ENCODE results near the gene MRAP2. TPM values are rescaled to one million over a fixed set of nuclear protein-coding genes. Genes with fewer than 3 reads are reported as not detected.
"Not testable (repeated sequence)": the region's sequence is repeated elsewhere in the genome, so short reads cannot be mapped to it uniquely, and the experiment has no call there.

The MRAP2 gene
- total and polyA plus RNA-seq, 2 of the 13 experiments (the other 11 are each of a cell fraction or from before 2014, with no cell fraction given): 0.33 to 3.5 TPM

- no peak for DNase-seq (ENCODE audit: low spot score)
- Histone ChIP-seq H2AFZ (ENCODE audit: low read length) (no peak overlapping the region), H3K4me2 (ENCODE audit: low read depth, low read length) (no peak overlapping the region; the same call in 1 of the 2 replicates), H3K27ac (ENCODE audit: extremely low read length, insufficient read depth, low read length) (no peak overlapping the region), H4K20me1 (ENCODE audit: insufficient read depth, low read length) (no peaks in the 10 kb centered on the region), H3K79me2 (ENCODE audit: insufficient read depth, low read length) (no peaks in the 10 kb centered on the region), H3K4me1 (ENCODE audit: insufficient read depth, low read length) (peaks cover 24% of the 10 kb centered on the region), H3K9ac (ENCODE audit: insufficient read depth, low read depth, low read length) (no peak overlapping the region), H3K36me3 (replicated peaks in 1 of 2; ENCODE audit: control insufficient read depth in 1 of 2, insufficient read depth in 2 of 2, low read length in 2 of 2) (no peaks in the 10 kb centered on the region), H3K9me3 (ENCODE audit: low read length) (no peaks in the 10 kb centered on the region), H3K27me3 (ENCODE audit: control insufficient read depth in 1 of 2, insufficient read depth in 2 of 2, low read length in 2 of 2) (no peaks in the 10 kb centered on the region), H3K4me3 (replicated peaks in 1 of 3; ENCODE audit: insufficient read depth in 1 of 3, low read depth in 2 of 3, low read length in 3 of 3) (no peak overlapping the region)
- WGBS (ENCODE audit: low lambda C conversion rate): 31% methylated on average over 11 of the region's 11 CpGs
- no peak for FAIRE-seq
- TF ChIP-seq ZNF674 (CRISPR knock-in tag; IDR thresholded peaks at IDR 0.05; ENCODE audit: low read depth): no peak
- TF ChIP-seq STAG1 (CRISPR knock-in tag; IDR thresholded peaks at IDR 0.05): no peak
- no peak for TF ChIP-seq TEAD3 (CRISPR knock-in tag; optimal IDR thresholded peaks at IDR 0.05; ENCODE audit: borderline replicate concordance)
- TF ChIP-seq AFF4 (CRISPR knock-in tag; IDR thresholded peaks at IDR 0.05): no peak
- no peak for TF ChIP-seq FOXP1 (IDR thresholded peaks at IDR 0.05)
- TF ChIP-seq FOXP1 (CRISPR knock-in tag; IDR thresholded peaks at IDR 0.05): no peak
- TF ChIP-seq ZNF615 (CRISPR knock-in tag; IDR thresholded peaks at IDR 0.05; ENCODE audit: borderline replicate concordance): no peak
- TF ChIP-seq MAZ (IDR thresholded peaks at IDR 0.05; ENCODE audit: borderline replicate concordance, low read depth, low read length): no peak
- TF ChIP-seq MAZ (CRISPR knock-in tag; IDR thresholded peaks at IDR 0.05; ENCODE audit: low read depth): no peak
- TF ChIP-seq RFX1 (IDR thresholded peaks at IDR 0.05): no peak
- TF ChIP-seq CBX5 (CRISPR knock-in tag; IDR thresholded peaks at IDR 0.05; ENCODE audit: borderline replicate concordance): no peak
- no peak for TF ChIP-seq SNAPC5 (CRISPR knock-in tag; IDR thresholded peaks at IDR 0.05; ENCODE audit: borderline replicate concordance)
- TF ChIP-seq ZNF883 (CRISPR knock-in tag; IDR thresholded peaks at IDR 0.05; ENCODE audit: not compliant biosample characterization): no peak
- TF ChIP-seq ZFYVE20 (CRISPR knock-in tag; IDR thresholded peaks at IDR 0.05; ENCODE audit: borderline replicate concordance, low read depth): no peak
- no peak for TF ChIP-seq ZSCAN30 (CRISPR knock-in tag; IDR thresholded peaks at IDR 0.05)
- CTCF ChIA-PET (ENCODE audit: low intra/inter-chr PET ratio, low total read pairs): no interaction called here
- in situ Hi-C loops (cut with HindIII; ENCODE audit: extremely low pct_ligation_motif_present, low pct_unique_long_range_greater_than_20kb): no loop called here
- no peak for ATAC-seq
- no TSS peak for BruUV-seq (replicated peaks)
- POLR2A ChIA-PET: no interaction called here
- intact Hi-C loops (cut with micrococcal nuclease; ENCODE audit: unreplicated experiment): no loop called here
Observed at GRCh38 chr6:84082689-84083265, 49.2 kb downstream of the MRAP2 start.

- H3K9ac ChIP-seq (ENCODE audit: insufficient read depth, low read depth, low read length); CTCF ChIA-PET (ENCODE audit: low intra/inter-chr PET ratio, low total read pairs); H2AFZ ChIP-seq (ENCODE audit: low read length); H3K4me3 ChIP-seq (replicated peaks in 1 of 3; ENCODE audit: insufficient read depth in 1 of 3, low read depth in 2 of 3, low read length in 3 of 3); H3K79me2 ChIP-seq (ENCODE audit: insufficient read depth, low read length); H3K4me2 ChIP-seq (ENCODE audit: low read depth, low read length); DNase-seq (ENCODE audit: low spot score); POLR2A ChIA-PET; H3K27me3 ChIP-seq (ENCODE audit: control insufficient read depth in 1 of 2, insufficient read depth in 2 of 2, low read length in 2 of 2); H3K27ac ChIP-seq (ENCODE audit: extremely low read length, insufficient read depth, low read length); H3K9me3 ChIP-seq (ENCODE audit: low read length); H3K36me3 ChIP-seq (replicated peaks in 1 of 2; ENCODE audit: control insufficient read depth in 1 of 2, insufficient read depth in 2 of 2, low read length in 2 of 2); H4K20me1 ChIP-seq (ENCODE audit: insufficient read depth, low read length); in situ Hi-C loops (cut with HindIII; ENCODE audit: extremely low pct_ligation_motif_present, low pct_unique_long_range_greater_than_20kb); ATAC-seq; BruUV-seq (replicated peaks); intact Hi-C loops (cut with micrococcal nuclease; ENCODE audit: unreplicated experiment); FAIRE-seq: not testable (repeated sequence)
- H3K4me1 ChIP-seq (ENCODE audit: insufficient read depth, low read length): peaks cover 28% of the 10 kb centered on the region
Observed at GRCh38 chr6:84084705-84085104, 51.1 kb downstream of the MRAP2 start.
